ENCODE results near the gene TBC1D2B. TPM values are rescaled to one million over a fixed set of nuclear protein-coding genes. Genes with fewer than 3 reads are reported as not detected.

TBC1D2B gene
- total RNA-seq, 1 experiment from 2014 or later: 58.2 TPM

DNA sequence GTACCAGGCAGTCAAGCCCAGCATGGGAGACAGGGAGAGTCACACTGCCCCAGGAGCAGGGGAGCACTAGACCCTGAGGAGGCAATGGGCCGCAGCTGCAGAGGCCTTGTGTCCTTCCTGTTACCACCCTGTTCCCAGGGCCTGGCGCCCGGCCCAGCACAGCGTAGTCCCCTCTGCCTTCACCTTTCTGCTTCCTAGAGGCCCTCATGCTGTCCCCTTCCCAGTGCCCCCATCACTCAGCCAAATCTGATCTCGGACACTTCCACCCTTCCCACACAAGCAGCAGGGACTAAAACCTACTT lies 6.9 kb upstream of the TBC1D2B start:
- H3K4me1 ChIP-seq: peaks cover 12% of the 10 kb centered on the region
- H3K4me3 ChIP-seq: no peak overlapping the region
- no peaks in the 10 kb centered on the region for H3K27me3 ChIP-seq
- H3K36me3 ChIP-seq: no peaks in the 10 kb centered on the region
- no peak overlapping the region for H3K27ac ChIP-seq
- no peaks in the 10 kb centered on the region for H3K9me3 ChIP-seq (replicated peaks)
- no peak for DNase-seq

DNA sequence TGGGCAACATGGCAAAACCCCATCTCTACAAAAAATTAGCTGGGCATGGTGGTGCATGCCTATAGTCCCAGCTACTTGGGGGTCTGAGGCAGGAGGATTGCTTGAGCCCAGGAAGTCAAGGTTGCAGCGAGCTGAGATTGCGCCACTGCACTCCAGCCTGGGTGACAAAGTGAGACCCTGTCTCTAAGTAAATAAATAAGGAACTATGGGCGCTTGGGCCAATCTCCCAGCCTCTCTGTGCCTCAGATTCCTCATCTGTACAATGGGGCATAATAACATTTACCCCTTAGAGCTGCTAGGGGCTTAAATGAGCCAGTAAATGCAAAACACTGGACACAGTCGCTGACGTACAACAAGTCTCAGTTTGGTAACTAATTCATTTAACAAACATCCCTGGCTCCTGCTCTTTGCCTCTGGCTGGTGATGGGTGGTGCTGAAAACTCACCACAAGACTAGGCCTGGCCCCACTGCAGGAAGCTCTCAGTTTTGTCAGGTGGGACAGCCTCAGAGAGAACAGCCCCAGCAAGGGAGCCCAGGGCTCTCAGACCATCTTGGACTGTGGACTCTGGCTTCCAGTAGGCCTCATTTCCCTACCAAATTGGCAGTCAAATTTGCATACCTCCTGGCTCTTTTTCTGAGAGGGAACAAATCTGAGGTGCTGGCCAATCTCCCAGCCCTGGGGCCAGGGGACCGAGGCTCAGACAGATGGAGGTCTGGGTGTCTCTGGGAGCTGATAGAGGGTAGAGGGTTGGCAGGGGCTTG lies 6.4 kb upstream of the TBC1D2B start:
- H3K4me1 ChIP-seq: peaks cover 11% of the 10 kb centered on the region
- H3K36me3 ChIP-seq: no peaks in the 10 kb centered on the region
- DNase-seq: no peak
- no peak overlapping the region for H3K4me3 ChIP-seq
- no peaks in the 10 kb centered on the region for H3K27me3 ChIP-seq
- no peaks in the 10 kb centered on the region for H3K9me3 ChIP-seq (replicated peaks)
- H3K27ac ChIP-seq: no peak overlapping the region

DNA sequence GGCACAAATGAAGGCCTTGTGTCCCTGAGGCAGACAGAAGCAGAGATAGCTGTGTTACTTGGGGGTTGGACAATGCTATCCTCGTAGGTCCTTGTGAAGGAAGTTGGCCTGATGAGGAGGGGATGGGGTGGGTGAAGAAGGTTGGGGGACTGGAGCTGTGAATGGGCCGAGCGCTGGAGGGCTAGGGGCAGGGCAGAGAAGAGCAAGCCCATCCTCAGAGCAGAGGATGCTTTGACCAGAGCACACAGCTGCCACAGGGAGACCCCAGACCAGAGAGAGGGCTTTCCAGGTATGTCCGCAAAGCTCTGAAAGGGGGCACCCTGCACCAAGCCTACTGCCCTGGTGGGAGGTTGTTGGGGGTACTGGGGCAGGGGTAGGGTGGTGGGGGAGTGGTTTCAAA lies 5.7 kb upstream of the TBC1D2B start:
- no peak for DNase-seq
- no peak overlapping the region for H3K4me3 ChIP-seq
- H3K27ac ChIP-seq: no peak overlapping the region
- H3K9me3 ChIP-seq (replicated peaks): no peaks in the 10 kb centered on the region
- H3K4me1 ChIP-seq: peaks cover 11% of the 10 kb centered on the region; the same call in 1 of the 2 replicates
- no peaks in the 10 kb centered on the region for H3K27me3 ChIP-seq
- no peaks in the 10 kb centered on the region for H3K36me3 ChIP-seq

- DNase-seq: no peak
- H3K4me3 ChIP-seq: no peak overlapping the region
- no peak overlapping the region for H3K27ac ChIP-seq
- H3K9me3 ChIP-seq (replicated peaks): no peaks in the 10 kb centered on the region
- no peaks in the 10 kb centered on the region for H3K27me3 ChIP-seq
- no peaks in the 10 kb centered on the region for H3K36me3 ChIP-seq
- peaks cover 11% of the 10 kb centered on the region; the same call in 1 of the 2 replicates for H3K4me1 ChIP-seq
Observed at GRCh38 chr15:78082743-78083110, 5.2 kb upstream of the TBC1D2B start.

DNA sequence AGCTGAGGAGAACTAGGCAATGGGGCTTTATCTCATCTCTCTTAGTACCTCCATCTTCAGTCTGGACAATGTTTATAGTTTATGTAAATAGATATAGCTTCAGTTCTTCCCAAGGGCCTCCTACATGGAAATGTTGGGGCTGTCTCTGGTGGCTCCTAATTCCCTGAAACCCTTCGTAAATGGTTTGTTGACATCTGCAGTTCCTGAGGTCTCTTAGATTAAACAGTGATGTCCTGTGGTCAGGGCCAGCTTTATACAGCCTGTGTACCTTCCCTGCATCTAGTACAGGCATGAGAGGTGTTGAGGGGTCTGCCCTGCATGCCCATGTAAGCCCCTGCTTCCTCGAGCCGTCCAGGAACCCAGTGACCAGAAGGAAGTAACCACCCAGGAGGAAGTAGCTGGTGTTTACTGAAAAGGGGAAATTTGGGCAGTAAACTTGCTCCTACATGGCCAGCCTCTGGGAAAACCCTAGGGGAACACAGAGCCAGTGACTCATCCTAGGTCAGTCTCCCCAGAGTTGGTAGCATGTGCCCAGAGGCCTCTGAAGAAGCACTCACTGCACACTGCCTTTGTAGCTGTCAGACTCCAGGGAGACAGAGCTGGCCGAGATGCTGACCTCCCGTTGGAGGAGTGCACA lies 4.7 kb upstream of the TBC1D2B start:
- Histone ChIP-seq H3K9me3 (replicated peaks) (no peaks in the 10 kb centered on the region), H3K4me1 (peaks cover 11% of the 10 kb centered on the region; the same call in 1 of the 2 replicates), H3K4me3 (no peak overlapping the region), H3K36me3 (no peaks in the 10 kb centered on the region), H3K27me3 (no peaks in the 10 kb centered on the region), H3K27ac (no peak overlapping the region)
- DNase-seq: no peak

GRCh38 chr15:78080088-78080460 lies 2.6 kb upstream of the TBC1D2B start:
- Histone ChIP-seq H3K27ac (no peak overlapping the region), H3K36me3 (no peaks in the 10 kb centered on the region), H3K4me1 (peaks cover 19% of the 10 kb centered on the region; the same call in 1 of the 2 replicates), H3K4me3 (no peak overlapping the region), H3K27me3 (no peaks in the 10 kb centered on the region), H3K9me3 (replicated peaks) (no peaks in the 10 kb centered on the region)
- no peak for DNase-seq

DNA sequence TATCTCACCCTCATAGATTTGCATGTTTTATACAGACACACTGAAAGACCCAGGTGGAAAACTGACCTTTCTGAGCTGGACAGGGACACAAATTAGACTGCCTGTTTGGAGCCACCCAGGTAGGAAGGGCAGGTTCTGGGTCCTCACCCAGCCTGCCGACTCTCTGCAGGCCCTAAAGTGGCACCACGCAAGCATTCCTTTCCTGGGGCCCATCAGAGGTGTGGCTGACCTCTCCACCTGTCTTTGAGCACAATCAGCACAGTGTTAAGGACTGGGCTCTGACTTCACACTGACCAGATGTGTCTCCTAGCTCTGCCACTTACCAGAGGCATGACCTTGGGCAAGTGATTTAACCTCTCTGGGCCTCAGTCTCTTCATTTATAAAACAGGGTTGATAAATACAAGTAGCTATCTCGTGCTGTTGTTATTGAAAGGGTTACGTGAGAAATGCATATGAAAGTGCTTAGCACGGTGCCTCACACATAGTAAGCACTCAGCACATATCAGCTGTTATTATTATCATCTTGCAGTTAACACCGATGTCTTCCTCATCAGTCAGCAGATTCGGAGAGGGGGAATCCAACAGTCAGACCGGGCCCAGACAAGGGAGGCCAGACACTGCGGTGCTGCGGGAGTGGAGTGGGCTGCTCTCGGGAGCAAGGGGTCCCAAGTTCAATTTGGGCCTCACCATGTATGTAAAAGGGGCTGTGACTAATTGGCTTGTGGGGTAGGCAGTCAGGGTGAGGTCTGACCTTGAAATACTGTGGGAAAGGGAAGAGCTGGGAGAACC lies 2.0 kb upstream of the TBC1D2B start:
- Histone ChIP-seq H3K4me3 (no peak overlapping the region), H3K36me3 (no peaks in the 10 kb centered on the region), H3K27me3 (no peaks in the 10 kb centered on the region), H3K27ac (no peak overlapping the region), H3K9me3 (replicated peaks) (no peaks in the 10 kb centered on the region), H3K4me1 (peaks cover 19% of the 10 kb centered on the region; the same call in 1 of the 2 replicates)
- no peak for DNase-seq

- no peak for DNase-seq
- Histone ChIP-seq H3K36me3 (no peaks in the 10 kb centered on the region), H3K9me3 (replicated peaks) (no peaks in the 10 kb centered on the region), H3K4me1 (peaks cover 28% of the 10 kb centered on the region), H3K4me3 (peak overlapping the region; percentile 100), H3K27me3 (no peaks in the 10 kb centered on the region), H3K27ac (no peak overlapping the region)
Observed at GRCh38 chr15:78077871-78078210, 330 bp upstream of the TBC1D2B start.

DNA sequence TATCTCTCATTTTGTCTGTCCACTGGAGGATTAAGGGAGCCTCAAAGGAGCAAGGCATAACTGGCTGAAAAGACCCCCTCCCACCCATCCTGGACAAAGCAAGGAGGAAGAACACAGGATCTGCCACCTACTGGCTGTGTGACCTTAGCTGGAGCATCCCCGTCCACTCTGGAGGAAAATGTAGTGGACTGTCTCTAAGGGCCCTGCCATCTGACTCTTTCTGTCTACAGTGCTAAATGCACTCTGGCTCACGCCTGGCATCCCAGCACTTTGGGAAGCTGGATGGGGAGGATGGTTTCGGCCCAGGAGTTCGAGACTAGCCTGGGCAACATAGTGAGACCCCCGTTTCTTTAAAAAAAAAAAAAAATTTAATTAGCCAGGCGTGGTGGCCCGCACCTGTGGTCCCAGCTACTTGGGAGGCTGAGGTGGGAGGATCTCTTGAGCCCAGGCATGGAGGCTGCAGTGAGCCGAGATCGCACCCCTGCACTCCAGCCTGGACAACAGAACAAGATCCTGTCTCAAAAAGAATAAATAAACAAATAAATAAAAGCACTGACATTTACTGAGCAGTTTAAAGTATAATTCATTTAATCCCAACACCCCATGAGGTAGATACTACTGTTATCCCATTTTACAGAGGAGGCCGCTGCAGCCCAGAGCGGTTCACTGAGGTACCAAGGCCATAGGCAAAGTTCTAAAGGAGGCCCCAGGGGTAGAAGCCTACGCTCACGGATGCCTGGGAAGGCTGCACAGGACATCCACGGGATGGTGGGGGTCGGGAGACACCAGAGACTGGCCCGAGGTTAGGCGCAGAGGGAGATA lies 1.1 kb downstream of the TBC1D2B start:
- Histone ChIP-seq H3K4me3 (peak overlapping the region; percentile 100), H3K27me3 (no peaks in the 10 kb centered on the region), H3K27ac (peak overlapping the region; percentile 86), H3K36me3 (no peaks in the 10 kb centered on the region), H3K4me1 (peaks cover 33% of the 10 kb centered on the region), H3K9me3 (replicated peaks) (no peaks in the 10 kb centered on the region)
- DNase-seq: no peak

DNA sequence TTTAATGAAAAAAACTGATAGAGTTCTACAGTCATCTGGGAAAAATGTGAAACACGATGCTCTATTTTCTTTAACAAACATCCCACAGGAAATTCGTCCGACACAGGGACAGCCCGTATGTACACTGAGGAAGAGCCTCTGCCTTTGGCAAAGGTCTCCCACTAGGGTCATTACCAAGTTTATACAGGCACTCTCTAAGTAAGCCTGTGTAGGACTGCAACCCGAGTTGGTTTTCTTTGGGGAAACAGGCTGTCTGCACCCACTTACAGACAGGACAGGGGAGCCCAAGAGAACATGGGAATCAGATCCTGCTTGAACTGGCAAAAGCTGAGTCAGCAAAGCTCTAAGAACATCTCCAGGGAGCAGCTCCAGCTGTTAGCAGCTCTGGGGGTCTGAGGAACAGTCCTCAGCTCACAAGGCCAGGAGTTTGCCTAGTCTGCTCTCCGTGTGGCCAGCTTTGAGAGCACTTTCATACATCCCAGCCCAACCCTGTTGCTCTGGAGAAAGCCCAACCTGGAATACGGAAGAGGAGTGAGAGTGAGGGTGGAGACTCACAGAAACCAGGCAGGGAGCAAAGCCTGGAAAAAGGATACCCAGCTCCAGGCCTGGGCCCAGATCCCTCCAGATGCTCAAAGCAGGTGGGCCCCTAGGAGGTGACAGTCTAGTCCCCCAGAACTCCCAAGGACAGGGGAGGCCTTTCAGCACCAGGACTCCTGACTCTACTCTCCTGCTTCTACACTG lies 1.9 kb downstream of the TBC1D2B start:
- peak; percentile 47 to 66 for DNase-seq
- H3K27ac ChIP-seq: peak overlapping the region; percentile 25; the same call in 1 of the 2 replicates
- H3K27me3 ChIP-seq: no peaks in the 10 kb centered on the region
- peaks cover 36% of the 10 kb centered on the region for H3K4me1 ChIP-seq
- H3K36me3 ChIP-seq: 0 out of 2 replicates have a peak, but pooled peaks cover 2% of the 10 kb centered on the region
- no peaks in the 10 kb centered on the region for H3K9me3 ChIP-seq (replicated peaks)
- peak overlapping the region; percentile 100 for H3K4me3 ChIP-seq

GRCh38 chr15:78073046-78073787 lies 4.3 kb downstream of the TBC1D2B start:
- no peaks in the 10 kb centered on the region for H3K9me3 ChIP-seq (replicated peaks)
- H3K27me3 ChIP-seq: no peaks in the 10 kb centered on the region
- H3K4me1 ChIP-seq: peaks cover 53% of the 10 kb centered on the region
- H3K36me3 ChIP-seq: 0 out of 2 replicates have a peak, but pooled peaks cover 2% of the 10 kb centered on the region
- no peak overlapping the region for H3K27ac ChIP-seq
- no peak for DNase-seq
- no peak overlapping the region for H3K4me3 ChIP-seq

- Histone ChIP-seq H3K36me3 (0 out of 2 replicates have a peak, but pooled peaks cover 2% of the 10 kb centered on the region), H3K27ac (no peak overlapping the region), H3K4me1 (peaks cover 61% of the 10 kb centered on the region), H3K27me3 (no peaks in the 10 kb centered on the region), H3K9me3 (replicated peaks) (no peaks in the 10 kb centered on the region), H3K4me3 (no peak overlapping the region)
- DNase-seq: no peak
Observed at GRCh38 chr15:78072080-78072892, 5.2 kb downstream of the TBC1D2B start.

GRCh38 chr15:78071383-78071782 lies 6.1 kb downstream of the TBC1D2B start:
- no peaks in the 10 kb centered on the region for H3K9me3 ChIP-seq (replicated peaks)
- no peak overlapping the region for H3K4me3 ChIP-seq
- no peak for DNase-seq
- no peaks in the 10 kb centered on the region for H3K27me3 ChIP-seq
- 0 out of 2 replicates have a peak, but pooled peaks cover 2% of the 10 kb centered on the region for H3K36me3 ChIP-seq
- H3K27ac ChIP-seq: no peak overlapping the region
- H3K4me1 ChIP-seq: peaks cover 69% of the 10 kb centered on the region
